Endodermal cell (in vitro differentiated cells): ENCODE measurements around the gene TECRL. TPM values are rescaled to one million over a fixed set of nuclear protein-coding genes. Genes with fewer than 3 reads are reported as not detected.

ENCODE experiments used
- DNase-seq: peaks from one replicate; pipeline ENCODE4 v3.0.0-alpha.2; 2017
- H3K27ac ChIP-seq: 2 replicates; pipeline ENCODE4 v1.5.1; 2013; ENCODE audit warnings: mild to moderate bottlenecking, low read depth, low read length, moderate library complexity
- H3K27me3 ChIP-seq: 2 replicates; pipeline ENCODE4 v1.6.1; 2013; ENCODE audit warnings: mild to moderate bottlenecking, low read length, moderate library complexity; ENCODE audit not compliant: insufficient read depth, control insufficient read depth, poor library complexity, severe bottlenecking
- H3K36me3 ChIP-seq: 2 replicates; pipeline ENCODE4 v1.7.0; 2013; ENCODE audit warnings: mild to moderate bottlenecking, low read length, moderate library complexity; ENCODE audit not compliant: control insufficient read depth, insufficient read depth
- H3K4me1 ChIP-seq: one replicate; pipeline ENCODE4 v1.7.0; 2013; ENCODE audit warnings: low read length; ENCODE audit not compliant: control insufficient read depth, insufficient read depth
- H3K4me3 ChIP-seq: 2 replicates; pipeline ENCODE4 v1.5.1; 2013; ENCODE audit warnings: mild to moderate bottlenecking, low read length, moderate library complexity
- H3K9ac ChIP-seq: 2 replicates; pipeline ENCODE4 v1.6.1; 2013; ENCODE audit warnings: mild to moderate bottlenecking, low read length, moderate library complexity; ENCODE audit not compliant: poor library complexity, severe bottlenecking; ENCODE audit errors: extremely low read depth
- H3K9me3 ChIP-seq: 2 replicates; pipeline ENCODE4 v1.6.1; 2013; ENCODE audit warnings: mild to moderate bottlenecking, low read length, moderate library complexity; ENCODE audit not compliant: control insufficient read depth
- H3K27ac Mint-ChIP-seq: 2 replicates; pipeline ENCODE4 v1.8.0; 2020; ENCODE audit warnings: mixed read lengths
- H3K27me3 Mint-ChIP-seq: 2 replicates; pipeline ENCODE4 v1.8.0; 2021; ENCODE audit warnings: mild to moderate bottlenecking, mixed read lengths; ENCODE audit not compliant: insufficient read depth
- H3K36me3 Mint-ChIP-seq: 2 replicates; pipeline ENCODE4 v1.8.0; 2020; ENCODE audit warnings: low read depth, mixed read lengths
- H3K4me1 Mint-ChIP-seq: 2 replicates; pipeline ENCODE4 v1.8.0; 2020; ENCODE audit warnings: mixed read lengths
- H3K4me3 Mint-ChIP-seq: 2 replicates; pipeline ENCODE4 v1.8.0; 2020; ENCODE audit warnings: mild to moderate bottlenecking, moderate library complexity, mixed read lengths
- H3K9me3 Mint-ChIP-seq: 2 replicates; pipeline ENCODE4 v1.8.0; 2020; ENCODE audit warnings: mild to moderate bottlenecking, mixed read lengths
- whole genome bisulfite sequencing, 2 experiments: methylation state at CpG; one replicate each; pipeline versions ENCODE4 v1.1.5 to v1.1.7; 2013; ENCODE audit warnings: missing lambda C conversion rate in 2 of 2, mixed read lengths in 1 of 2; ENCODE audit not compliant: insufficient coverage in 1 of 2, insufficient read length in 1 of 2; 5-methylcytosine and 5-hydroxymethylcytosine counted together
- total RNA-seq, 2 donors: library from RNA; stranded (reverse); fragmentation: NEBNext Ultra II Directional in 1 of 2; extraction: Animal tissue kit (Norgen Biotek cat#: 25700) in 1 of 2; gene quantifications; 2 replicates in 1 of 2; 3 replicates in 1 of 2; pipeline ENCODE4 v1.2.1, GENCODE V29; 2021
- TF ChIP-seq, protein P1 (sequence below): fragments of 200-600 bp; sonication (generic); conservative IDR thresholded peaks from 2 replicates; pipeline ENCODE4 v1.5.0; 2021; ENCODE audit warnings: antibody characterized with exemption, mild to moderate bottlenecking

Gene TECRL
- total RNA-seq, 2 donors from 2014 or later: not detected

DNA sequence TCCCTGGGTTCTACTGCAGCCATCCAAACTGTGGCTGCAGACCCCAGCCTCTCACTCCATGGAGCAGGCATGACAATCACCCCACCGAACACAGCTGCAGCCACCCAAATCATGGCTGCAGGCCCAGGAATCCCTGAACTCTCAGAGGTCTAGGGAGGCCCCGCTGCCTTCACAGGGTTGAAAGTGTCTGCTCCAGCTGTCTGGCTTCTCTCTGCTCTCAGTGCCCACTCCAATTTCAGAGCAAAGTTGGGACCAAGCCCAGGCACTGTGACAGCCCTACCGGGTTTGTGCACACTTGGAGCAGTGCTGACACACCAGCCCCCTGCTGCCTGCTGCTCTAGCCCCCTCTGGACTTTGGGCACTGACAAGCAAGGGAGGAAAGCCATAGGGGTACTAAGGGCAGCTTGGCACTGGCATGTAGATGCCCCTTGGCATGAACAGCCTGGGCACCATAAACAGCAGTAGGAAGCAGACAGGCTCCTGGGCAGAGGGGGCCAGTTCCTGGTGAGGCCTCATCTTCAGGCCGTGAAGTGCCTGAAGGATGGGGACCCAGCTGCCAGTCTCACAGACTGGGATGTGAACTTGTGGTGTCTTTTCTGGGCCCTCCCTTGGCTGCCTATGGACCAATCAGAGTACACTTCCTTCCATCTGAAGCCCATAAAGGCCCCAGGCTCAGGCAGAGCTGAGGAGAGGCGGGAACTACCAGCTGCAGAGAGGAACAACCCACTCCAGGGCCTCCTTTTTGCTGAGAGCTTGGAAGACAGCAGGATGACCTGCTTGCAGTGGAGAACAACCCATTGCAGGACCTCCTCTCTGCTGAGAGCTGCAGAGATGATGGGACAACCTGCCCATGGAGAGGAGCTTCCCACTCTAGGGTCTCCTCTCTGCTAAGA, 68.8 kb downstream of the TECRL start:
- Mint-ChIP-seq H3K4me3 (no peak overlapping the region), H3K4me1 (no peaks in the 10 kb centered on the region), H3K36me3 (no peaks in the 10 kb centered on the region), H3K27me3 (no peaks in the 10 kb centered on the region), H3K27ac (no peak overlapping the region), H3K9me3 (peaks cover under 1% of the 10 kb centered on the region)
- TF ChIP-seq, protein P1, sequence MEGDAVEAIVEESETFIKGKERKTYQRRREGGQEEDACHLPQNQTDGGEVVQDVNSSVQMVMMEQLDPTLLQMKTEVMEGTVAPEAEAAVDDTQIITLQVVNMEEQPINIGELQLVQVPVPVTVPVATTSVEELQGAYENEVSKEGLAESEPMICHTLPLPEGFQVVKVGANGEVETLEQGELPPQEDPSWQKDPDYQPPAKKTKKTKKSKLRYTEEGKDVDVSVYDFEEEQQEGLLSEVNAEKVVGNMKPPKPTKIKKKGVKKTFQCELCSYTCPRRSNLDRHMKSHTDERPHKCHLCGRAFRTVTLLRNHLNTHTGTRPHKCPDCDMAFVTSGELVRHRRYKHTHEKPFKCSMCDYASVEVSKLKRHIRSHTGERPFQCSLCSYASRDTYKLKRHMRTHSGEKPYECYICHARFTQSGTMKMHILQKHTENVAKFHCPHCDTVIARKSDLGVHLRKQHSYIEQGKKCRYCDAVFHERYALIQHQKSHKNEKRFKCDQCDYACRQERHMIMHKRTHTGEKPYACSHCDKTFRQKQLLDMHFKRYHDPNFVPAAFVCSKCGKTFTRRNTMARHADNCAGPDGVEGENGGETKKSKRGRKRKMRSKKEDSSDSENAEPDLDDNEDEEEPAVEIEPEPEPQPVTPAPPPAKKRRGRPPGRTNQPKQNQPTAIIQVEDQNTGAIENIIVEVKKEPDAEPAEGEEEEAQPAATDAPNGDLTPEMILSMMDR: no peak
- Histone ChIP-seq H3K27ac (no peak overlapping the region), H3K36me3 (no peaks in the 10 kb centered on the region), H3K9ac (no peak overlapping the region), H3K4me3 (no peak overlapping the region), H3K9me3 (no peaks in the 10 kb centered on the region), H3K27me3 (no peaks in the 10 kb centered on the region), H3K4me1 (no peaks in the 10 kb centered on the region)
- 84 to 91% methylated on average over 4 to 5 of the region's 5 CpGs for WGBS, 2 experiments
- no peak for DNase-seq

DNA sequence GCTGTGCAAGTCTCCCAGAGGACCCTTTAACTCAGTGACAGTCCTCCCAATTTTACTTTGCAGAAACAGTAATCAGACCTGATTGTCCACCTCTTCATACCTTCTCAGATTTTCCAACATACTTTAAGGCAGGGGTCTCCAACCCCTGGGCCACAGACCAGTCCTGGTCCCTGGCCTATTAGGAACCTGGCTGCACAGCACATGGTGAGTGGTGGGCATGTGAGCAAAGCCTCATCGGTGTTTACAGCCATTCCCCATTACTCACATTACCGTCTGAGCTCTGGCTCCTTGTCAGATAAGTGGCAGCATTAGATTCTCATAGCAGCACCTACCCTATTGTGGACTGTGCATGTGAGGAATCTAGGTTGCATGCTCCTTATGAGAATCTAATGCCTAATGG, 74.3 kb downstream of the TECRL start:
- WGBS, 2 experiments: 81 to 100% methylated on average over 1 to 2 of the region's 2 CpGs
- H3K9me3 Mint-ChIP-seq: peaks cover 2% of the 10 kb centered on the region
- Histone ChIP-seq H3K9ac (no peak overlapping the region), H3K36me3 (no peaks in the 10 kb centered on the region), H3K9me3 (no peaks in the 10 kb centered on the region), H3K27ac (no peak overlapping the region), H3K4me1 (no peaks in the 10 kb centered on the region), H3K27me3 (no peaks in the 10 kb centered on the region), H3K4me3 (no peak overlapping the region)
- H3K4me1 Mint-ChIP-seq: no peaks in the 10 kb centered on the region
- no peaks in the 10 kb centered on the region for H3K27me3 Mint-ChIP-seq
- no peaks in the 10 kb centered on the region for H3K36me3 Mint-ChIP-seq
- H3K4me3 Mint-ChIP-seq: no peak overlapping the region
- TF ChIP-seq, protein P1: no peak
- H3K27ac Mint-ChIP-seq: no peak overlapping the region
- DNase-seq: no peak

DNA sequence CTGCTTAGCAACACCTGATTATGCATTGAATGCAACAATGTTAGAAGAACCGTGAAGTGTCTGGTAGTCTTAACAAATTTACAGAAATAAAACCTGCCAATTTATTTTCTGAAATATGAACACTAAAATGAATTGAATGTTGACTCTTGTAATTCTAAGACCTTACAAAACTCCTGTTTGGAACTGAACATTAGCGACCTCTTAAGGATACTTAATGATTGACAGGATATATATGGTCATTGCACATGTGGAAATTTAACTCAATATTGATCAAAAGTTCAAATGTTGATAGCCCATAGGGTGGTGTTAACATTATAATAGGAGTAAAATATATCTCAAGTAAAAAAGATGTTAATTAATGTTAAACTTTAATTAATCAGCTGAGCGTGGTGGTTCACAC, 79.1 kb downstream of the TECRL start:
- Histone ChIP-seq H3K27me3 (no peaks in the 10 kb centered on the region), H3K4me1 (no peaks in the 10 kb centered on the region), H3K9me3 (peaks cover 1% of the 10 kb centered on the region), H3K27ac (no peak overlapping the region), H3K4me3 (no peak overlapping the region), H3K36me3 (no peaks in the 10 kb centered on the region), H3K9ac (no peak overlapping the region)
- DNase-seq: no peak
- WGBS, 2 experiments: 48% methylated on average over 3 of the region's 3 CpGs; no CpG with 5 or more reads in 1 of the 2 experiments
- TF ChIP-seq, protein P1: peak; percentile 66
- Mint-ChIP-seq H3K4me1 (no peaks in the 10 kb centered on the region), H3K27me3 (no peaks in the 10 kb centered on the region), H3K4me3 (no peak overlapping the region), H3K9me3 (peaks cover 2% of the 10 kb centered on the region), H3K36me3 (no peaks in the 10 kb centered on the region), H3K27ac (no peak overlapping the region)
